Liver (tissue), 3 donors: ENCODE results near the gene PRSS22.

Experiments used
- ATF3 ChIP-seq: IDR thresholded peaks from 2 replicates; pipeline ENCODE4 v1.6.1; 2016; ENCODE audit warnings: antibody characterized with exemption
- EGR1 ChIP-seq, 2 donors: IDR thresholded peaks; 2 replicates each; pipeline ENCODE4 v1.6.1; 2016 to 2018; ENCODE audit warnings: antibody characterized with exemption in 2 of 2, low read depth in 2 of 2
- FOXA1 ChIP-seq: IDR thresholded peaks from 2 replicates; pipeline ENCODE4 v1.6.1; 2016; ENCODE audit warnings: antibody characterized with exemption
- MAX ChIP-seq: IDR thresholded peaks from 2 replicates; pipeline ENCODE4 v1.6.1; 2016; ENCODE audit warnings: antibody characterized with exemption
- NR2F2 ChIP-seq: IDR thresholded peaks from 2 replicates; pipeline ENCODE4 v1.6.1; 2016; ENCODE audit warnings: antibody characterized with exemption
- RXRA ChIP-seq, 2 donors: IDR thresholded peaks; 2 replicates each; pipeline ENCODE4 v1.6.1; 2017 to 2018; ENCODE audit warnings: antibody characterized with exemption in 2 of 2, mild to moderate bottlenecking in 1 of 2
- SP1 ChIP-seq: IDR thresholded peaks from 2 replicates; pipeline ENCODE4 v1.6.1; 2018; ENCODE audit warnings: antibody characterized with exemption, mild to moderate bottlenecking
- TF ChIP-seq, protein P1 (sequence below): IDR thresholded peaks from 2 replicates; pipeline ENCODE4 v1.6.1; 2016; ENCODE audit warnings: antibody characterized with exemption
- TF ChIP-seq, protein P2 (sequence below): fragments of 150-350 bp; IDR thresholded peaks from 2 replicates; pipeline ENCODE4 v1.5.1; 2017; ENCODE audit warnings: improper control_type of control experiment, low read depth, low read length; ENCODE audit not compliant: missing input control
- donor health status: healthy.
- donor health status: healthy.

- TF ChIP-seq NR2F2 = no peak
- TF ChIP-seq, protein P1, sequence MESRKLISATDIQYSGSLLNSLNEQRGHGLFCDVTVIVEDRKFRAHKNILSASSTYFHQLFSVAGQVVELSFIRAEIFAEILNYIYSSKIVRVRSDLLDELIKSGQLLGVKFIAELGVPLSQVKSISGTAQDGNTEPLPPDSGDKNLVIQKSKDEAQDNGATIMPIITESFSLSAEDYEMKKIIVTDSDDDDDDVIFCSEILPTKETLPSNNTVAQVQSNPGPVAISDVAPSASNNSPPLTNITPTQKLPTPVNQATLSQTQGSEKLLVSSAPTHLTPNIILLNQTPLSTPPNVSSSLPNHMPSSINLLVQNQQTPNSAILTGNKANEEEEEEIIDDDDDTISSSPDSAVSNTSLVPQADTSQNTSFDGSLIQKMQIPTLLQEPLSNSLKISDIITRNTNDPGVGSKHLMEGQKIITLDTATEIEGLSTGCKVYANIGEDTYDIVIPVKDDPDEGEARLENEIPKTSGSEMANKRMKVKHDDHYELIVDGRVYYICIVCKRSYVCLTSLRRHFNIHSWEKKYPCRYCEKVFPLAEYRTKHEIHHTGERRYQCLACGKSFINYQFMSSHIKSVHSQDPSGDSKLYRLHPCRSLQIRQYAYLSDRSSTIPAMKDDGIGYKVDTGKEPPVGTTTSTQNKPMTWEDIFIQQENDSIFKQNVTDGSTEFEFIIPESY = no peak
- TF ChIP-seq, protein P2, sequence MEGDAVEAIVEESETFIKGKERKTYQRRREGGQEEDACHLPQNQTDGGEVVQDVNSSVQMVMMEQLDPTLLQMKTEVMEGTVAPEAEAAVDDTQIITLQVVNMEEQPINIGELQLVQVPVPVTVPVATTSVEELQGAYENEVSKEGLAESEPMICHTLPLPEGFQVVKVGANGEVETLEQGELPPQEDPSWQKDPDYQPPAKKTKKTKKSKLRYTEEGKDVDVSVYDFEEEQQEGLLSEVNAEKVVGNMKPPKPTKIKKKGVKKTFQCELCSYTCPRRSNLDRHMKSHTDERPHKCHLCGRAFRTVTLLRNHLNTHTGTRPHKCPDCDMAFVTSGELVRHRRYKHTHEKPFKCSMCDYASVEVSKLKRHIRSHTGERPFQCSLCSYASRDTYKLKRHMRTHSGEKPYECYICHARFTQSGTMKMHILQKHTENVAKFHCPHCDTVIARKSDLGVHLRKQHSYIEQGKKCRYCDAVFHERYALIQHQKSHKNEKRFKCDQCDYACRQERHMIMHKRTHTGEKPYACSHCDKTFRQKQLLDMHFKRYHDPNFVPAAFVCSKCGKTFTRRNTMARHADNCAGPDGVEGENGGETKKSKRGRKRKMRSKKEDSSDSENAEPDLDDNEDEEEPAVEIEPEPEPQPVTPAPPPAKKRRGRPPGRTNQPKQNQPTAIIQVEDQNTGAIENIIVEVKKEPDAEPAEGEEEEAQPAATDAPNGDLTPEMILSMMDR = no peak
- TF ChIP-seq ATF3 = no peak
- no peak for TF ChIP-seq RXRA (IDR thresholded peaks at IDR 0.05)
- TF ChIP-seq EGR1 (IDR thresholded peaks at IDR 0.05; ENCODE audit: low read depth in 2 of 2) = no peak
- TF ChIP-seq SP1 = no peak
- TF ChIP-seq FOXA1 = no peak
- no peak for TF ChIP-seq MAX
Measured at GRCh38 chr16:2856061-2856670, 1.8 kb downstream of the PRSS22 start.
